Stimulated activated CD4-positive, alpha-beta T cell treated with anti-CD3 and anti-CD28 coated beads, Interleukin-12 subunit alpha, Interleukin-12 subunit beta, amount 100 ng/mL, for 24 hours (primary cell): ENCODE measurements around the gene UROS.

Source experiments
- DNase-seq, 2 experiments: peaks; one replicate each; pipeline ENCODE4 v3.0.0-alpha.2; 2020; ENCODE audit warnings: low read depth in 2 of 2

Gene UROS

GRCh38 chr10:125836746-125837145, 13.7 kb upstream of the UROS start:
- DNase-seq: no peak

GRCh38 chr10:125828311-125828710, 5.3 kb upstream of the UROS start:
- DNase-seq: no peak

- no peak for DNase-seq
These were observed 4.1 kb upstream of the UROS start for GRCh38 chr10:125827133-125827532.

DNA sequence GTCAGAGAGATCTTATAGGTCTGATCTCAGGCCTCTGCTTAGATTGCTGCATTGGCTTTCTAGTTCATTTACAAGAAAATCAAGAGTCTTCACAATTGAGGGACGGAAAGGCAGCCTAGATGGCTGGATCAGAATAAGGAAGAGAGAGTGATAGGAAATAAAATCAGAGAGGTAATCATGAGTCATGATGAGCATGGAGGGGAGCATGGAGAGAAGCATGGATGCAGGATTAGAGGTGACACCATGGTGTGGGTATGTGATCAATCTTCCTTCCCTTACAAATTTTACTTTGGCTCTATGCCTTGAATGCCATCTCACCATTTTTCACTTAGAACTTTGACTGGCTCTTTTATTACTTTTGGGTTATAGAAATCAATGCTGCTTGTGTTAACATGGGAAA, 1.7 kb upstream of the UROS start:
- no peak for DNase-seq

GRCh38 chr10:125823663-125824251, 699 bp upstream of the UROS start:
- DNase-seq: peak in 1 of 2 experiments; percentile 2

- no peak for DNase-seq
These were observed 2.4 kb downstream of the UROS start for GRCh38 chr10:125820701-125821100.

- DNase-seq: no peak
These were observed 5.6 kb downstream of the UROS start for GRCh38 chr10:125817337-125817946.

GRCh38 chr10:125816548-125816947, 6.5 kb downstream of the UROS start:
- DNase-seq: no peak

DNA sequence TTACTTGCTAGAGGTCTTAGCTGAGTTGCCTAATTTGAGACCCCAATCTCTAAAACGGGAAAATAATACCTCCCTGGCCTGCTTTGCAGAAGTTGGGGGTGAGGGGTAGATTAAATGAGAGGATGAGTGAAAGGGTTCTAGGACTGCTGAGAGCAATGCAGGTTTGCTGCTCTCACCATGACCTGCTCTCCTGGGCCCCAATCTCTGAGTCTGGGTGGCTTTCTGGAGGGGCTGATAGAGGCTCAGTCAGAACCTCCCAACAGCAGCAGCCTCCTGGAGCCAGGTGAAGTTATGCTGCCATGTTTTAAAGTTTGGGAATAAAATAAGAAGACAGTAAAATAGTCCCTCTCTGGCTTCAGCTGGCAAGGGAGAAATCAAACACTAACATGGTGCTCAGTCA, 7.3 kb downstream of the UROS start:
- DNase-seq: no peak

DNA sequence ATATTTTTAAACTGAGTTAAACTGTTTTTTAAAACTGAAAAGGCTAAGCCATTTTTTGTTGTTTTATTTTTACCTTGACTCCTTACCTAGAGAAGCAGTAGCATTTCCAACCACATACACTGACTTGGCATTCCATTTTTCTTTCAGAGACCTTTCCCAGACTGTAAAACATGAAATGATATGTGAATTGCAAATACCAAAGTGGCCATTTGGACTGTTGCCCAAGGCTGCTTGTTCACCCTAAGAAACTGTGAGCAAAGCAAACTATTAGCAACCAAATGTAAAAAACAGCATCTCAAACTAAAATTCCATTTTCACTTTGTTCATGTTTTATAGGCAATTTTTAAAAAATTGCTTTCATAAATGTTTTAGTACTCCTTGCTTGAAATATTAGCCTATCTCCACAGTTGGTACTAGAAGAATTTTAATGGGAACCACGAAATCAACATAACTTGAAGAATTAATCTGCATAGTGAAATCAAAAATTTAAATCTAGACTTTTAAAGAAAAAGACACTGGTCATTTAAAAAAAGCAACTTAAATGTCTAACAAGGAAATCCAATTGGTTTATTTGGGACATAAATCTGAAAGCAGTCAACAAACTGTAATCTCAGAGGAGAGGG, 10.8 kb downstream of the UROS start:
- no peak for DNase-seq

GRCh38 chr10:125811251-125811650, 11.8 kb downstream of the UROS start:
- DNase-seq: no peak

GRCh38 chr10:125808047-125808446, 15.0 kb downstream of the UROS start:
- no peak for DNase-seq

DNA sequence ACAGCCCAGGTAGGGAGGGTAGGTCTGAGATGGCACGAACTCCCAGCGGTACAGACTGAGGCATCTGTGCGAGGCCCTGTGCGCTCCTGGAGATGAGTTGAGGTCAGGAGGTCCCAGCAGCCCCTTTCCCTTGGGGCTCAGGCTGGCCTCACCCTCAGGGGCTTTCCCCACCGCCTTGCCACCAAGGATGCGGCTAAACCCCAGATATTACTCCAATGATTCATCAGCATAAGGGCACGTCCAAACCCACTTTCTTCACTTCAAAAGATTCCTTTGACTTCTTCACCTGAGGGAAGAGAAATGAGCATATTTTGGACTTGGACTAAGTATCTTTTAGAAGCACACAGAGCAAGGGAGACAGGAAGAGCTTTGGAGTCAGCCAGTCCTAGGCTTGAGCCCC, 20.3 kb downstream of the UROS start:
- no peak for DNase-seq

- no peak for DNase-seq
These were observed 20.9 kb downstream of the UROS start for GRCh38 chr10:125802131-125802530.

- no peak for DNase-seq
These were observed 21.5 kb downstream of the UROS start for GRCh38 chr10:125801574-125801973.

DNA sequence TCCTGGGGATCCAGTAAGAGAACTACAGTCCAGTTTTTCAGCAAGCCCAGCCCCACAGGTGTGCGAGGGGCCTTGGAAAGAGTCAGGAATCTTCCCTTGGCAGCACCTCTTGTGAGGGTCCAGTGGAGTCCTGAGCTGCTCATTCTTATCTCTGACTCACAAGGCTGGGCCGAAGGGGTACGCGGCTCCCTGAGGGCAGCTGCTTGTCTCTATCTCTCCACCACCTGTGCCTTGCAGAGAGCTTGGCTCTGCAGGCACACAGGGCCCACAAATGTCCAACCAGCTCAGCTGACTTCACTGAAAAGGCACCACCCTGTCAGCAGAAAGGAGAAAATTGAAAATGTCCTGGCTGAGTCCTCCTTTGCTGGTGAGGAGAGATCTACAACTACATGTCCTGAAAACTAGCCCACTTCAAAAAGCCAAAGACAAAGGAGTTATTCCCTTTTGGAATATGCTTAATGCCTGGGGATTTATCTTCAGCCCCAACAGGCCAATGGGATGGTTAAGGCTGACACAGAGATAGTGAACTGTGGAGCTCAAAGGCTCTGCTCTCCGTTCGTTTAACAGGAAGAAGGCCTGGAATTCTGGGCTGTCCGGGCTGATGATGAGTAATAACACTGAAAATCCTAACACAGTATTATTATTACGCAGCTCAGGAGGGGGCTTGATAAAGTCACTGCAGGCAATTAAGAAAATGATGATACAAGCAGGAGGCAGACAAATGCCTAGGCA, 23.4 kb downstream of the UROS start:
- no peak for DNase-seq

DNA sequence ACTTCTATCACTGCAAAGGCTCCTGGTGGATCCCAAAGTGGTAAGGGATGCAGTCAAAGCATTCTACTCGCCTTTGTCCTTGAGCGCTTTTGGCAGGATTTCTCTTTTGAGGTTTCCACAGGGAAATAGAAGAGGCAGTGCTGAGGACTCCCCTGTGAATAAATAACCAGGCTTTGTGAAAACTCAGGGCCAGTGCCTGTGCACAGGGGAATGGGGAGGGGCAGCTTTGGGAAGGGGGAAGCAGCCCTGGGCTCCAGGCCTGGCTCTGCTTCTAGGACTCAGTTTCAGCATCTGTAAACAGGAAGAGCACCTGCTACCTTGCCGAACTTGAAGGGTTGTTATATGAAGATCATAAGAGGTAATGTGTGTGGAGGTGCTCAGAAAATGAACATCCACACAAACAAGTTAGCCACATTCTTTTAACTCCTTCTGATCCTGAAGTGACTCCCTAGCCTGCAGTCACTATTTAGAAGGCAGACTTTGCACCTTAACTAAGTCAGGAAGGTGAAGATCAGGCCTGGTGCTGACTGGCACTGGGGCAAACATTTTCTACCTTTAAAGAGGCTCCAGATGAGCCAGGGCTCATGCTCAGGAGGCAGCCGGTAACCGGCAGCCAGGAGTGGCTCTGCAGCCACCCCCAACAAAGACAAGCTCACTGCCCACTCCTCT, 24.9 kb downstream of the UROS start:
- DNase-seq: no peak

GRCh38 chr10:125797424-125797823, 25.6 kb downstream of the UROS start:
- no peak for DNase-seq

DNA sequence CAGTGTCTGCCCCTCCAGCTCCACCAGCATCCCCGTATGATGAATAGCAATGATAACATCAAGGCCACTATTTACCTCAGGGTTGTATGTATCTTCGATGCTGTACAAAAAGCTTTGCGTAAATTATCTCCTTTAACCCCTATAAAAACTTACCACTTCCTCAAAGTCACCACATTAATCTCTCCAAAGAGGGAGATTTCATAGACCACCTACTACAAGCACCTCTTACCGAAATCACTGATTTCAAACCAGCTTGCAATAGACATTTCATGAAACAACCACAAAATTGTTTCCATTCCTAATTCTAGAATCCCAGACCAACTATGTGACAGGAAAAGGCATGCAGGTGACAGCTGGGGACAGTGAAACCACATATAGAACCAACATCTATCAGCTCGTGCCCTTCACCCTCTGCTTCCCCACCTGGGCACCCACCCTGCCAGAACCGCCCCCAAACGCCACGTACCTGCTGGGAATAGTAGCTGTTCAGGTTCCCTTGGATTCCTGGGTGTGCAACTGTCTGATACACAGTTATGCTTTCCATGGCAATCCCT, 27.3 kb downstream of the UROS start:
- no peak for DNase-seq

DNA sequence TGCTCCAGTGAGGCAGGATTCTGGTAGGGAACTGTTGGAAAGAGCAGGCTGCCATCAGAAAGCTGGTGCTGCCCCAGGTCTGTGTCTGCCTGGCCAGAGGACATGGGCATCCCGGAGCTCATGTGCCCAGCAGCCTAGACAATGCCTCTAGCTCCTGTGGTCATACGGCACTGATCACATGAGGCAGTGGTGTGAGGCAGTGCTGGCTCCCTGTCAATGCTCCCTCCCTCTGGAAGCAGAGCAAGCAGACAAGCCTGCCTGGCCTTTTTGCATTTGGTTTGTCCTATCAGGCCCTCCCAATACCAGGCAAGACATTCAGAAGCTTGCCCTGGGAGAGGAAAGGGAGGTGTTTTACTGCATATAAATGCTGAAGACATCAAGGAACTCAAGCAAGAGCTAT, 27.9 kb downstream of the UROS start:
- DNase-seq: no peak

DNA sequence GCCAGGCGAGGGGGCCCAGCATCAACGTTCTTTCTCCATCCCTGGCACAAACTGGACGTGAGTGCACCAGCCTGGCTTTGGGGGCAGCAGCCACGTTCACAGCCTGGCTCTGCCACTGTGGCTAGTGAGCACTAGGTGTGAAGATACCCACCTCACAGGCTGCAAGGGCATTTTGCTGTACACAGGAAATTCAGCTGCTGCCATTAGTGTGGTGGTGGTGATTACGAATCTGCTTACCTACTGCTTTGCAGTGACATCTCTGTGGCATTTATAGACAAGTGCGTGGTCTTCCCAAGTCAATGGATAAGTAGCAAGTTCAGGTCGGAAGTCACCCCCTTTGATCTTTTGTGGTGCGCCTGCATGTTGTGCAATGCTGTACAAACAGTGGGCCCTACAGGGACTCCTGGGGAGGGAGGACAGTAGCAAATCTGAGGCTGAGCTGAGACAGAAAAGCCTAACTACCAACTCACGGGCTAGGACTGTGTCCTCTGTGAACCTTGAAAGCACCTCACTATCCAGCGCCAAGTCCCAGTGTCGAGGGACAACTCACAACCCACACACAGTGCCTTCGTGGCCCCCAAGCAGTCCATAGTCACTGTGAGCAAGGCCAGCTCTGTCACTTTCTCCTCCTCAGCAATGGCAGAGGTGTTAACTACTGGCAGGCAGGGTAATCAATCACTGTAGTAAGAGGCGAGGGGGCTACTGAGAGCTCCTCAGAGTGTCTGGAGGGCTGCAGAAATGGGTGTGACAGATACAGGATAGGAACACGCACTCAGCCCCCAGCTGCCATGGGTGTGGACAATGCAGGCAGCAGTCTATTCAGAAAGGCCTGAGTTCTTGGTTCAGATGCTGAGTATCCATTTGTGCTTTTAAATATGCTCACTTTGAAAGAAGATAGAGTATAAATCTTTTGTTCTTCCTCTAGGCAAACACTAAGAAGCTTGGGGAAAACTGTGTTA, 30.4 kb downstream of the UROS start:
- DNase-seq: no peak
